ENCODE results near the gene MUTYH. TPM values are rescaled to one million over a fixed set of nuclear protein-coding genes. Genes with fewer than 3 reads are reported as not detected.

Gene MUTYH
- total and polyA plus RNA-seq, 5 donors = 7.7 to 12.7 (median 11.0) TPM

- DNase-seq (no peak), ATAC-seq (no peak)
- no peaks in the 10 kb centered on the region for H3K27me3 ChIP-seq (ENCODE audit: control insufficient read depth, insufficient read depth)
- no peaks in the 10 kb centered on the region for H3K4me1 ChIP-seq (ENCODE audit: control insufficient read depth, insufficient read depth, low read length)
- intact Hi-C loops (cut with DNase I) = no loop called here
- no peaks in the 10 kb centered on the region for H3K9me3 ChIP-seq (ENCODE audit: control insufficient read depth, low read length)
- H3K4me3 ChIP-seq (ENCODE audit: low read length) = no peak overlapping the region
- 87% methylated on average over 5 of the region's 5 CpGs for WGBS
- no peak overlapping the region for H3K27ac ChIP-seq (ENCODE audit: low read length)
These were observed 18.8 kb downstream of the MUTYH start for GRCh38 chr1:45321444-45321843.

GRCh38 chr1:45319761-45320160, 20.5 kb downstream of the MUTYH start:
- ATAC-seq (no peak), DNase-seq (no peak)
- intact Hi-C loops (cut with DNase I) = no loop called here
- WGBS = 81% methylated on average over 4 of the region's 4 CpGs
- H3K27me3 ChIP-seq (ENCODE audit: control insufficient read depth, insufficient read depth) = no peaks in the 10 kb centered on the region
- H3K4me1 ChIP-seq (ENCODE audit: control insufficient read depth, insufficient read depth, low read length) = no peaks in the 10 kb centered on the region
- H3K4me3 ChIP-seq (ENCODE audit: low read length) = no peak overlapping the region
- no peaks in the 10 kb centered on the region for H3K9me3 ChIP-seq (ENCODE audit: control insufficient read depth, low read length)
- H3K27ac ChIP-seq (ENCODE audit: low read length) = no peak overlapping the region

- no peak for ATAC-seq
- intact Hi-C loops (cut with DNase I) = no loop called here
- WGBS = 55% methylated on average over 4 of the region's 4 CpGs
These were observed 23.1 kb downstream of the MUTYH start for GRCh38 chr1:45317166-45317565.

GRCh38 chr1:45314266-45314665, 26.0 kb downstream of the MUTYH start:
- no peak for ATAC-seq
- 84% methylated on average over 3 of the region's 3 CpGs for WGBS
- H3K4me1 ChIP-seq (ENCODE audit: control insufficient read depth, insufficient read depth, low read length) = no peaks in the 10 kb centered on the region
- H3K4me3 ChIP-seq (ENCODE audit: low read length) = no peak overlapping the region
- H3K27me3 ChIP-seq (ENCODE audit: control insufficient read depth, insufficient read depth) = no peaks in the 10 kb centered on the region
- H3K9me3 ChIP-seq (ENCODE audit: control insufficient read depth, low read length) = no peaks in the 10 kb centered on the region
- intact Hi-C loops (cut with DNase I) = no loop called here
- DNase-seq = no peak
- H3K27ac ChIP-seq (ENCODE audit: low read length) = no peak overlapping the region

More at GRCh38 chr1:45317166-45317565, 23.1 kb downstream of the MUTYH start:
- no peak for DNase-seq
- no peaks in the 10 kb centered on the region for H3K9me3 ChIP-seq (ENCODE audit: control insufficient read depth, low read length)
- H3K4me3 ChIP-seq (ENCODE audit: low read length) = no peak overlapping the region
- no peaks in the 10 kb centered on the region for H3K4me1 ChIP-seq (ENCODE audit: control insufficient read depth, insufficient read depth, low read length)
- no peak overlapping the region for H3K27ac ChIP-seq (ENCODE audit: low read length)
- no peaks in the 10 kb centered on the region for H3K27me3 ChIP-seq (ENCODE audit: control insufficient read depth, insufficient read depth)

GRCh38 chr1:45306905-45307304, 33.3 kb downstream of the MUTYH start:
- Histone ChIP-seq H3K9me3 (ENCODE audit: control insufficient read depth, low read length) (no peaks in the 10 kb centered on the region), H3K4me3 (ENCODE audit: low read length) (no peak overlapping the region), H3K4me1 (ENCODE audit: control insufficient read depth, insufficient read depth, low read length) (peaks cover 3% of the 10 kb centered on the region), H3K27me3 (ENCODE audit: control insufficient read depth, insufficient read depth) (no peaks in the 10 kb centered on the region), H3K27ac (ENCODE audit: low read length) (no peak overlapping the region)
- ATAC-seq (no peak), DNase-seq (no peak)
- WGBS = 76% methylated on average over 3 of the region's 3 CpGs
- intact Hi-C loops (cut with DNase I) = loop anchor here in 1 of 4 donors (10.0 kb wide), 1 partner anchor 472 kb away; no protein-coding TSS in a partner anchor

GRCh38 chr1:45306319-45306718, 33.9 kb downstream of the MUTYH start:
- 49% methylated on average over 8 of the region's 8 CpGs for WGBS
- no peak for ATAC-seq
- intact Hi-C loops (cut with DNase I) = loop anchor here in 1 of 4 donors (10.0 kb wide), 1 partner anchor 472 kb away; no protein-coding TSS in a partner anchor

GRCh38 chr1:45305231-45305630, 35.0 kb downstream of the MUTYH start:
- Histone ChIP-seq H3K27me3 (ENCODE audit: control insufficient read depth, insufficient read depth) (no peaks in the 10 kb centered on the region), H3K9me3 (ENCODE audit: control insufficient read depth, low read length) (no peaks in the 10 kb centered on the region), H3K4me1 (ENCODE audit: control insufficient read depth, insufficient read depth, low read length) (peaks cover 3% of the 10 kb centered on the region), H3K27ac (ENCODE audit: low read length) (no peak overlapping the region), H3K4me3 (ENCODE audit: low read length) (no peak overlapping the region)
- intact Hi-C loops (cut with DNase I) = loop anchor here in 1 of 4 donors (10.0 kb wide), 1 partner anchor 470 kb away; no protein-coding TSS in a partner anchor
- ATAC-seq (no peak), DNase-seq (no peak)
- 87% methylated on average over 10 of the region's 10 CpGs for WGBS

More at GRCh38 chr1:45306319-45306718, 33.9 kb downstream of the MUTYH start:
- H3K27ac ChIP-seq (ENCODE audit: low read length) = no peak overlapping the region
- no peak overlapping the region for H3K4me3 ChIP-seq (ENCODE audit: low read length)
- no peaks in the 10 kb centered on the region for H3K27me3 ChIP-seq (ENCODE audit: control insufficient read depth, insufficient read depth)
- DNase-seq = no peak
- H3K9me3 ChIP-seq (ENCODE audit: control insufficient read depth, low read length) = no peaks in the 10 kb centered on the region
- H3K4me1 ChIP-seq (ENCODE audit: control insufficient read depth, insufficient read depth, low read length) = peaks cover 3% of the 10 kb centered on the region

GRCh38 chr1:45304311-45305081, 35.7 kb downstream of the MUTYH start:
- peak overlapping the region; percentile 53 for H3K4me3 ChIP-seq (ENCODE audit: low read length)
- peaks cover 3% of the 10 kb centered on the region for H3K4me1 ChIP-seq (ENCODE audit: control insufficient read depth, insufficient read depth, low read length)
- intact Hi-C loops (cut with DNase I) = loop anchor here in 2 of 4 donors (5.0 to 10.0 kb wide), 2 partner anchors 292 to 470 kb away; partner anchors contain the start of genes HECTD3 (in 1 of the 2) and UROD (in 1 of the 2)
- H3K27me3 ChIP-seq (ENCODE audit: control insufficient read depth, insufficient read depth) = no peaks in the 10 kb centered on the region
- no peaks in the 10 kb centered on the region for H3K9me3 ChIP-seq (ENCODE audit: control insufficient read depth, low read length)
- WGBS = 48% methylated on average over 15 of the region's 15 CpGs
- H3K27ac ChIP-seq (ENCODE audit: low read length) = peak overlapping the region; percentile 79
- DNase-seq (peak in 2 of 3 donors; percentile 64 to 67), ATAC-seq (no peak)

GRCh38 chr1:45303520-45304310, 36.5 kb downstream of the MUTYH start:
- Histone ChIP-seq H3K4me3 (ENCODE audit: low read length) (peak overlapping the region; percentile 76), H3K4me1 (ENCODE audit: control insufficient read depth, insufficient read depth, low read length) (peaks cover 3% of the 10 kb centered on the region), H3K9me3 (ENCODE audit: control insufficient read depth, low read length) (no peaks in the 10 kb centered on the region), H3K27me3 (ENCODE audit: control insufficient read depth, insufficient read depth) (no peaks in the 10 kb centered on the region), H3K27ac (ENCODE audit: low read length) (peak overlapping the region; percentile 91)
- ATAC-seq (peak; percentile 98 to 99), DNase-seq (peak; percentile 99 to 100 (median 99))
- intact Hi-C loops (cut with DNase I) = loop anchor here in 2 of 4 donors (5.0 to 10.0 kb wide), 2 partner anchors 291 to 469 kb away; partner anchors contain the start of genes HECTD3 (in 1 of the 2) and UROD (in 1 of the 2)
- under 1% methylated on average over 67 of the region's 68 CpGs for WGBS

- ATAC-seq (no peak), DNase-seq (peak in 1 of 3 donors; percentile 58)
- Histone ChIP-seq H3K9me3 (ENCODE audit: control insufficient read depth, low read length) (no peaks in the 10 kb centered on the region), H3K27ac (ENCODE audit: low read length) (no peak overlapping the region), H3K4me3 (ENCODE audit: low read length) (peak overlapping the region; percentile 76), H3K27me3 (ENCODE audit: control insufficient read depth, insufficient read depth) (no peaks in the 10 kb centered on the region), H3K4me1 (ENCODE audit: control insufficient read depth, insufficient read depth, low read length) (peaks cover 3% of the 10 kb centered on the region)
- WGBS = 88% methylated on average over 16 of the region's 16 CpGs
- intact Hi-C loops (cut with DNase I) = loop anchor here in 2 of 4 donors (5.0 to 10.0 kb wide), 2 partner anchors 290 to 468 kb away; partner anchors contain the start of genes HECTD3 (in 1 of the 2) and UROD (in 1 of the 2)
These were observed 37.6 kb downstream of the MUTYH start for GRCh38 chr1:45302505-45303150.
